Loucy (cell line): ENCODE results near the gene ZNF384.
A peak's percentile ranks its signal among the peaks of the same experiment; 100 is the strongest.

ENCODE experiments used
- H2AFZ ChIP-seq: fragments of 200-600 bp; sonication (generic); 2 replicates; pipeline ENCODE4 v1.6.0; 2016; ENCODE audit warnings: antibody characterized with exemption, mild to moderate bottlenecking, low read length, moderate library complexity
- H3F3A ChIP-seq: fragments of 200-600 bp; 2 replicates; pipeline ENCODE4 v1.6.0; 2016; ENCODE audit warnings: antibody characterized with exemption, low read depth, mild to moderate bottlenecking
- H3K27me3 ChIP-seq: fragments of 200-600 bp; sonication (generic); 2 replicates; pipeline ENCODE4 v1.6.1; 2014; ENCODE audit warnings: low read length, mild to moderate bottlenecking; ENCODE audit not compliant: insufficient read depth, poor library complexity, severe bottlenecking
- H3K36me3 ChIP-seq: fragments of 200-600 bp; sonication (generic); 2 replicates; pipeline ENCODE4 v1.6.1; 2016; ENCODE audit warnings: low read length; ENCODE audit not compliant: insufficient read depth
- H3K4me1 ChIP-seq: fragments of 200-600 bp; sonication (generic); 2 replicates; pipeline ENCODE4 v1.5.1; 2014; ENCODE audit warnings: low read length, mild to moderate bottlenecking; ENCODE audit not compliant: insufficient read depth, poor library complexity, severe bottlenecking
- H3K4me2 ChIP-seq: fragments of 200-600 bp; sonication (generic); 2 replicates; pipeline ENCODE4 v1.6.0; 2014; ENCODE audit warnings: antibody characterized with exemption, low read length, low read depth, mild to moderate bottlenecking; ENCODE audit not compliant: poor library complexity, severe bottlenecking
- H3K4me3 ChIP-seq: fragments of 200-600 bp; sonication (generic); 2 replicates; pipeline ENCODE4 v1.5.1; 2014; ENCODE audit warnings: low read length, mild to moderate bottlenecking, mixed read lengths; ENCODE audit not compliant: poor library complexity, severe bottlenecking
- H3K79me2 ChIP-seq: fragments of 200-600 bp; sonication (generic); 2 replicates; pipeline ENCODE4 v1.6.1; 2014; ENCODE audit warnings: low read length; ENCODE audit not compliant: insufficient read depth
- H3K9ac ChIP-seq: fragments of 200-600 bp; sonication (generic); 2 replicates; pipeline ENCODE4 v1.6.0; 2014; ENCODE audit warnings: mild to moderate bottlenecking, low read depth, low read length, moderate library complexity; ENCODE audit not compliant: poor library complexity, severe bottlenecking
- H3K9me2 ChIP-seq: fragments of 200-600 bp; sonication (generic); replicated peaks from 2 replicates; pipeline ENCODE4 v1.6.1; 2016; ENCODE audit warnings: low read depth, low read length, mixed read lengths
- H3K9me3 ChIP-seq: fragments of 200-600 bp; sonication (generic); 2 replicates; pipeline ENCODE4 v1.6.1; 2014; ENCODE audit warnings: mild to moderate bottlenecking, antibody characterized with exemption, low read length, low read depth; ENCODE audit not compliant: insufficient read depth
- H4K20me1 ChIP-seq: fragments of 200-600 bp; sonication (generic); 2 replicates; pipeline ENCODE4 v1.6.0; 2014; ENCODE audit warnings: antibody characterized with exemption, low read length, mild to moderate bottlenecking; ENCODE audit not compliant: insufficient read depth, poor library complexity, severe bottlenecking
- CTCF ChIP-seq: fragments of 200-600 bp; sonication (generic); conservative IDR thresholded peaks from 2 replicates; pipeline ENCODE4 v1.5.1; 2014; ENCODE audit warnings: mild to moderate bottlenecking, antibody characterized with exemption, low read length
- EZH2phosphoT487 ChIP-seq: fragments of 200-600 bp; IDR thresholded peaks from 2 replicates; pipeline ENCODE4 v1.6.1; 2018; ENCODE audit warnings: antibody characterized with exemption, mild to moderate bottlenecking, moderate library complexity, borderline replicate concordance

The ZNF384 gene

GRCh38 chr12:6698352-6699046 lies 9.3 kb upstream of the ZNF384 start:
- Histone ChIP-seq H2AFZ (no peak overlapping the region), H3K9me2 (no peaks in the 10 kb centered on the region), H3K27me3 (no peaks in the 10 kb centered on the region), H3K79me2 (no peaks in the 10 kb centered on the region), H3K4me1 (peaks cover 18% of the 10 kb centered on the region), H3K4me3 (no peak overlapping the region), H3K9me3 (no peaks in the 10 kb centered on the region), H3K9ac (peak overlapping the region; percentile 11), H3K36me3 (no peaks in the 10 kb centered on the region), H4K20me1 (no peaks in the 10 kb centered on the region), H3K4me2 (no peak overlapping the region), H3F3A (no peaks in the 10 kb centered on the region)
- TF ChIP-seq CTCF (no peak), EZH2phosphoT487 (no peak)

DNA sequence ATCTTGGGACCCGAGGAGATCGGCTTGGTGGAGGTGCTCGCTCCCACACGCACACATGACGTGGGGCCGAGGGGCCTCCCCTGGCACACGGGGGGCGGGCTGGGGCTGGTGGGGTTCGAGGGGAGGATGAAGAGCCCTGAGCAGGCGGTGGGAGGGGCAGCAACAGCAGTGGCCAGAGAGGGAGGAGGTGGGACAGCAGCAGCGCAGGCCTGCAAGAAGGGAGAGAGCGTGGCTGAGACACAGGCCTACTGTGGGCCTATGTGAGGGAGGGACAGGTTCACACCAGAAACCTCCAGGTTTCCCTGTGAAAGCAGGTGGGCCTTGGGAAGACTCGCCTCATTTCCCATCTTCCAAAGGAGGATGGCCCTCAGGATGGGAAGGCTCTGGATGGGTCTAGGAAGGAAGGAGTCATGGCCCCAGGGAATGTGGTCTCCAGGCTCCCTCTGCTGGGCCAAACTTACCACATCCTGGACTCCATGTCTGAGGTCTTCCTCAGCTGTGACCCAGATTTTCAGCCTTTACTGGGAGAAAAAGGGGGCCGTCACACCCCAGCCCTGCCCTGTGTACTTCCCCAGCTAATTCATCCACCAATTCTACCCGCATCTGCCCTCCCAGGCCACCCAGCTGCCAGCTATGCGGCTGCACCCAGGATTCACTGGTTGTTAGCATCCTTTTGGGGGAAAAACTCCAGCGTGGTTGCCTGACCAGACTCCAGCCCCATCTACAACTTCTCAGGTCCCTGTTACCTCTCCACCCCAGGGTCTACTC lies 8.6 kb upstream of the ZNF384 start:
- H3F3A ChIP-seq: no peaks in the 10 kb centered on the region
- H3K4me3 ChIP-seq: no peak overlapping the region
- H2AFZ ChIP-seq: no peak overlapping the region
- no peaks in the 10 kb centered on the region for H3K79me2 ChIP-seq
- H3K36me3 ChIP-seq: no peaks in the 10 kb centered on the region
- H3K9me3 ChIP-seq: no peaks in the 10 kb centered on the region
- no peaks in the 10 kb centered on the region for H3K9me2 ChIP-seq
- no peaks in the 10 kb centered on the region for H3K27me3 ChIP-seq
- no peaks in the 10 kb centered on the region for H4K20me1 ChIP-seq
- peak overlapping the region; percentile 11 for H3K9ac ChIP-seq
- no peak for TF ChIP-seq EZH2phosphoT487
- peak; percentile 69 for TF ChIP-seq CTCF
- peaks cover 18% of the 10 kb centered on the region for H3K4me1 ChIP-seq
- no peak overlapping the region for H3K4me2 ChIP-seq

DNA sequence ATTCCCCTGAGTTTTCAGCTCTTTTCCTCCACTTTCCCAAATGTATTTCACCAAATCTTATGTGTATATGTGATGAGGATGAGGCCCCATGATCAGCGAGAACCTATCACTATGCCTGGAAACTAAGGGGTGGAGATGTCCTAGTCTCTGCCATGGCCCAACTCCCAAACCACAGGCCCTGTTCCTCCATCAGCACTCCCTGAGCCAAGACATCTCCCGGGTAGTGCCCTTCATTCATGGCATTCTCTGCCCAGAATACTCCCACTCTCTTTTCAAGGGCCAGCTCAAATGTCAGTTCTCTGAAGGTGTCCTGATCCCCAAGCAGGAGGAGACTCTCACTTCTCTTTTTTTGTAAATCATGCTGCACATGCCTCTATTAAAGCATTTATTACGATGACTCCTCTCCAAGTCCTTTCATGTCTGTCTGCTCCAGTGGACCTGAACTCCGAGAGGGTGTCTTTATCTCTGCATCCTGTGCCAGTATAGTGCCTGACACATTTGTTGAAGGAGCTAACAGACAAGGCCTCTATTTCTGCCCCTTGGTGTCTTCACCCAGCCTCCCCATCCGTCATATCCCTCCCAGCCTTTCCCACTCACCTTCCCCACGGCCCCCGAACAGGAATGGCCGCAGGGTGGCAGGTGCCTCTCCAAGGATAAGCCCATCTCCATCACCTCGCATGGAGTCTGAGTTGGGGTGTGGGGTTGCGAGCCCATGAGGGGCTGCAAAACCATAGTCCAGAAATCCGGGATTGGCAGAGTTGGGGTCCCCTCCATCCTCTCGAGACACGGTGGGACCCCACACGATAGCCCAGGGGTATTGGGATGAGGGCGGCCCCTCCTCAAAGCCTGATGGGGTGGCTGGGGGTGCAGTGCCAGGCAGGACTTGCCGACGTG lies 7.8 kb upstream of the ZNF384 start:
- Histone ChIP-seq H4K20me1 (no peaks in the 10 kb centered on the region), H3K9me2 (no peaks in the 10 kb centered on the region), H3K36me3 (no peaks in the 10 kb centered on the region), H3K9me3 (no peaks in the 10 kb centered on the region), H3F3A (no peaks in the 10 kb centered on the region), H3K4me2 (no peak overlapping the region), H3K79me2 (no peaks in the 10 kb centered on the region), H3K9ac (peak overlapping the region; percentile 43), H3K27me3 (no peaks in the 10 kb centered on the region), H3K4me3 (no peak overlapping the region), H3K4me1 (peaks cover 18% of the 10 kb centered on the region), H2AFZ (no peak overlapping the region)
- TF ChIP-seq EZH2phosphoT487 (no peak), CTCF (no peak)
